HCT116 (cell line): ENCODE measurements around the gene APOL6. TPM values are rescaled to one million over a fixed set of nuclear protein-coding genes. Genes with fewer than 3 reads are reported as not detected.
A peak's percentile ranks its signal among the peaks of the same experiment; 100 is the strongest.
"Not testable (repeated sequence)": the region's sequence is repeated elsewhere in the genome, so short reads cannot be mapped to it uniquely, and the experiment has no call there.

ENCODE experiments used
- ATAC-seq: fragments of 200-7000 bp; cut with Tn5 transposase; 2 replicates; pipeline ENCODE4 v1.9.1; 2020; ENCODE audit warnings: mild to moderate bottlenecking, moderate library complexity
- BruUV-seq: library from RNA; stranded (reverse); fragments of 400-500 nt; replicated peaks from 2 replicates; lab custom pipeline; 2021; lab: Mats Ljungman, UMichigan
- CTCF ChIA-PET: fragments of 300-600 bp; sonication (Branson Sonifier 250); formaldehyde crosslinking; loops from one replicate; lab custom pipeline; 2021; ENCODE audit warnings: antibody characterized with exemption; lab: Charles Lee
- POLR2A ChIA-PET: fragments of 300-600, 350-600 bp; sonication (Branson Sonifier 250); formaldehyde crosslinking; loops from one replicate; lab custom pipeline; 2021; ENCODE audit warnings: antibody characterized with exemption; lab: Charles Lee
- RAD21 ChIA-PET, 2 experiments: fragments of 300-600 bp; sonication (Branson Sonifier 250); formaldehyde crosslinking; loops; one replicate each; lab custom pipeline; 2023; ENCODE audit warnings: low total read pairs in 2 of 2; ENCODE audit not compliant: uncharacterized antibody in 2 of 2, unreplicated experiment in 2 of 2, low non-redundant PET in 1 of 2; lab: Charles Lee
- DNase-seq: peaks from one replicate; pipeline ENCODE4 v3.0.0-alpha.2; 2010; ENCODE audit warnings: low read depth, low spot score
- H2AFZ ChIP-seq: fragments of 200-600 bp; shearing (Covaris generic), sonication (generic); 2 replicates; pipeline ENCODE4 v1.6.1; 2017; ENCODE audit warnings: low read depth, mixed run types, mixed read lengths, antibody characterized with exemption, low read length; ENCODE audit not compliant: poor library complexity, severe bottlenecking
- H3K27ac ChIP-seq: 2 replicates; pipeline ENCODE4 v1.5.1; 2012; ENCODE audit warnings: low read depth, low read length
- H3K27me3 ChIP-seq: fragments of 200-600 bp; sonication (generic); 2 replicates; pipeline ENCODE4 v1.6.1; 2016; ENCODE audit warnings: mixed run types, low read length, mixed read lengths; ENCODE audit not compliant: insufficient read depth
- H3K36me3 ChIP-seq, 2 experiments: fragments of 200-500 bp in 1 of 2; fragments of 200-600 bp in 1 of 2; sonication (Bioruptor generic) in 1 of 2; sonication (generic) in 1 of 2; 2 replicates each; pipeline versions ENCODE4 v1.5.1 to v1.6.1; 2014 to 2016; ENCODE audit warnings: low read length in 2 of 2, inconsistent platforms in 1 of 2, mixed read lengths in 1 of 2, mixed run types in 1 of 2; ENCODE audit not compliant: insufficient read depth in 2 of 2, control insufficient read depth in 1 of 2
- H3K4me1 ChIP-seq, 2 experiments: fragments of 200-600 bp in 1 of 2; sonication (generic) in 1 of 2; 2 replicates each; pipeline versions ENCODE4 v1.5.1 to v1.6.1; 2012 to 2017; ENCODE audit warnings: low read length in 2 of 2, inconsistent platforms in 1 of 2, mild to moderate bottlenecking in 1 of 2, mixed read lengths in 1 of 2, mixed run types in 1 of 2, moderate library complexity in 1 of 2; ENCODE audit not compliant: insufficient read depth in 2 of 2, control insufficient read depth in 1 of 2
- H3K4me2 ChIP-seq: fragments of 200-600 bp; sonication (generic); 2 replicates; pipeline ENCODE4 v1.6.1; 2017; ENCODE audit warnings: mixed run types, low read length, mixed read lengths
- H3K4me3 ChIP-seq, 2 experiments: fragments of 200-600 bp in 1 of 2; sonication (generic) in 1 of 2; replicated peaks in 1 of 2; 2 replicates each; pipeline ENCODE4 v1.5.1; 2011 to 2016; ENCODE audit warnings: low read length in 2 of 2, control low read depth in 1 of 2, low read depth in 1 of 2, mild to moderate bottlenecking in 1 of 2, mixed read lengths in 1 of 2, mixed run types in 1 of 2
- H3K79me2 ChIP-seq: fragments of 200-600 bp; sonication (generic); 2 replicates; pipeline ENCODE4 v1.6.1; 2017; ENCODE audit warnings: mild to moderate bottlenecking, mixed run types, low read length, moderate library complexity, mixed read lengths; ENCODE audit not compliant: insufficient read depth
- H3K9ac ChIP-seq: fragments of 200-600 bp; sonication (generic); 2 replicates; pipeline ENCODE4 v1.6.1; 2016; ENCODE audit warnings: low read length, mixed read lengths
- H3K9me2 ChIP-seq: fragments of 200-600 bp; sonication (generic), shearing (Covaris generic); 2 replicates; pipeline ENCODE4 v1.6.1; 2017; ENCODE audit warnings: mixed run types, mild to moderate bottlenecking, moderate library complexity; ENCODE audit not compliant: insufficient read depth
- H3K9me3 ChIP-seq, 2 experiments: fragments of 200-500 bp in 1 of 2; fragments of 200-600 bp in 1 of 2; sonication (Bioruptor generic) in 1 of 2; sonication (generic) in 1 of 2; 2 replicates each; pipeline ENCODE4 v1.6.1; 2014 to 2017; ENCODE audit warnings: low read length in 2 of 2, mixed read lengths in 2 of 2, inconsistent platforms in 1 of 2, low read depth in 1 of 2, mild to moderate bottlenecking in 1 of 2, mixed run types in 1 of 2, moderate library complexity in 1 of 2; ENCODE audit not compliant: control insufficient read depth in 1 of 2, insufficient read depth in 1 of 2
- H4K20me1 ChIP-seq: fragments of 200-600 bp; sonication (generic), shearing (Covaris generic); 2 replicates; pipeline ENCODE4 v1.6.1; 2017; ENCODE audit warnings: mixed run types, mild to moderate bottlenecking, moderate library complexity; ENCODE audit not compliant: insufficient read depth
- CBX3 ChIP-seq: IDR thresholded peaks from 2 replicates; pipeline ENCODE4 v1.6.1; 2012; ENCODE audit warnings: low read depth
- CEBPB ChIP-seq: IDR thresholded peaks from 2 replicates; pipeline ENCODE4 v1.6.1; 2012; ENCODE audit warnings: low read depth
- EZH2 ChIP-seq: fragments of 200-600 bp; sonication (generic); IDR thresholded peaks from 2 replicates; pipeline ENCODE4 v1.6.1; 2017; ENCODE audit warnings: antibody characterized with exemption, mixed run types
- EZH2phosphoT487 ChIP-seq: fragments of 200-600 bp; IDR thresholded peaks from 2 replicates; pipeline ENCODE4 v1.6.1; 2018; ENCODE audit warnings: antibody characterized with exemption, borderline replicate concordance
- JUND ChIP-seq: IDR thresholded peaks from 2 replicates; pipeline ENCODE4 v1.6.1; 2012
- POLR2A ChIP-seq: IDR thresholded peaks from 2 replicates; pipeline ENCODE4 v1.7.0; 2011; ENCODE audit warnings: borderline replicate concordance; ENCODE audit not compliant: insufficient read depth, insufficient read length; ENCODE audit errors: extremely low read depth
- SIN3A ChIP-seq: IDR thresholded peaks from 2 replicates; pipeline ENCODE4 v1.6.1; 2012; ENCODE audit warnings: low read depth
- SP1 ChIP-seq: IDR thresholded peaks from 2 replicates; pipeline ENCODE4 v1.6.1; 2012; ENCODE audit warnings: low read depth
- SRF ChIP-seq: IDR thresholded peaks from 2 replicates; pipeline ENCODE4 v1.6.1; 2012; ENCODE audit warnings: low read depth
- YY1 ChIP-seq: IDR thresholded peaks from 2 replicates; pipeline ENCODE4 v1.6.1; 2011; ENCODE audit warnings: low read length, low read depth, moderate library complexity, mild to moderate bottlenecking; ENCODE audit not compliant: insufficient replicate concordance; ENCODE audit errors: extremely low read depth
- ZFX ChIP-seq: fragments of 450-650 bp; IDR thresholded peaks from 2 replicates; pipeline ENCODE4 v1.6.1; 2017
- intact Hi-C: fragments of 100-400 bp; cut with micrococcal nuclease; formaldehyde crosslinking; loops from 2 replicates; pipeline ENCODE4 v1.10.0; 2022
- total RNA-seq: library from RNA; stranded (reverse); gene quantifications from one replicate; pipeline ENCODE4 v1.2.1, GENCODE V29; 2021; ENCODE audit not compliant: unreplicated experiment
- TF ChIP-seq, protein P1 (sequence below): IDR thresholded peaks from 2 replicates; pipeline ENCODE4 v1.6.1; 2012

APOL6 gene
- total RNA-seq, 1 experiment from 2014 or later = 0.84 TPM

DNA sequence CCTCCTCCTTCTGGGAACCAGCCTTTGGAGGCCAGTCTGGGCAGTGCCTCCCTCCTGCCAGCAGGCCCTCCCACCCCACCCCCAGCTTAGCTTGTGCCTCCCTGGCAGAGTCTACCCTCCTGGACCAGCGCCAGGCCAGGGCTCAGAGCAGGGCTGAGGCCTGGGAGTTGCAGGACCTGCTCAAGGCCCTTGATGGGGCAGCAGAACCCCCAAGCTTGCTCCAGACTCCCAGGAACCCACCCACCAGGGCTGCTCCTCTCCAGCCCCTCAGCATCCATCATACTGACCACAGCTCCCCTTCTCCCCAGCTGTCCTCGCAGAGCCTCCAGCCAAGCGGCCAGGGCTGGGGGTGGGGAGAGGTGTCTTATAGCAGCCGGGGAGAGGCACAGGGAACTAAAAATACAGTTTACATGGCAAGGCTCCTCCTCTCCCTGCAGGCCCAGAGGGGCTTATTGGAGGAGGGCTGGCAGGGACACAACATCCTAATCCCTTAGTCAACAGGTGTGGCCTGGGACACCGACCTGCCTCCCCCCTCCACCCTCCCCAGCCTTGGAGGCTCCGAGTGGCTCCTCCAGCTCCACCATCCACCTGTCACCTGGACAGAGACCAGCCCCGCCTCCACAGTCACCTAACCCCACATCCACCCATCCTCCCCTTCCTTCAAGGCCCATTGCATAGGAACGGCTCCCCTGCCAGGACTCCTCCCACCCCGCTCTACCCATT is 25.9 kb upstream of the APOL6 start:
- BruUV-seq = no TSS peak
- TF ChIP-seq SRF (no peak), CEBPB (no peak), CBX3 (no peak), EZH2 (no peak), ZFX (no peak), POLR2A (no peak), EZH2phosphoT487 (no peak), SIN3A (no peak), YY1 (no peak), SP1 (no peak), JUND (no peak)
- TF ChIP-seq, protein P1, sequence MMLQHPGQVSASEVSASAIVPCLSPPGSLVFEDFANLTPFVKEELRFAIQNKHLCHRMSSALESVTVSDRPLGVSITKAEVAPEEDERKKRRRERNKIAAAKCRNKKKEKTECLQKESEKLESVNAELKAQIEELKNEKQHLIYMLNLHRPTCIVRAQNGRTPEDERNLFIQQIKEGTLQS = no peak
- ChIA-PET POLR2A (no interaction called here), CTCF (interaction anchor here (1.0 to 2.5 kb wide), 3 partner anchors 9 to 271 kb away, joined by 4 to 9 read pairs (median 5); no protein-coding TSS in a partner anchor), RAD21 (no interaction called here)
- intact Hi-C loops = loop anchor here (2.0 kb wide), 2 partner anchors 34 to 130 kb away; no protein-coding TSS in a partner anchor
- no peak for ATAC-seq
- H3K9me3 ChIP-seq = no peaks in the 10 kb centered on the region
- no peaks in the 10 kb centered on the region for H3K27me3 ChIP-seq
- H2AFZ ChIP-seq = peak overlapping the region; percentile 95
- peak overlapping the region; percentile 3; the same call in 1 of the 2 replicates for H3K27ac ChIP-seq
- no peaks in the 10 kb centered on the region for H3K79me2 ChIP-seq
- H3K4me2 ChIP-seq = peak overlapping the region; percentile 40; the same call in 1 of the 2 replicates
- no peak overlapping the region for H3K9ac ChIP-seq
- no peak overlapping the region for H3K4me3 ChIP-seq
- H3K36me3 ChIP-seq = no peaks in the 10 kb centered on the region
- DNase-seq = no peak
- H3K4me1 ChIP-seq = peaks cover 5 to 26% of the 10 kb centered on the region in 2 experiments
- no peaks in the 10 kb centered on the region for H3K9me2 ChIP-seq
- no peaks in the 10 kb centered on the region for H4K20me1 ChIP-seq

DNA sequence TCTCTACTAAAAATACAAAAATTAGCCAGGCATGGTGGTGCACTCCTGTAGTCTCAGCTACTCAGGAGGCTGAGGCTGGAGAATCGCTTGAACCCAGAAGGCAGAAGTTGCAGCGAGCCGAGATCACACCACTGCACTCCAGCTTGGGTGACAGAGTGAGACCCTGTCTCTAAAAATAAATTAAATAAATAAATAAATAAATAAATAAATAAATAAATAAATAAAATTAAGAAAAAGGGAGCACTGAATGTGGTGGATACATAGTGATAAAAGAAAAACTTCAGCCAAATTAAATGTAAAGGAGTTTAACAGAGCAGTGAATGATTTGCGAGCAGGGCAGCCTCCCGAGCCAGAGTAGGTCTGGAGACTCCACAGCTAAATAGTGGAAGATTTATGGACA is 24.4 kb upstream of the APOL6 start:
- H3K27ac ChIP-seq, H3K9me3 ChIP-seq, H3K27me3 ChIP-seq, DNase-seq, POLR2A ChIA-PET, H3K9ac ChIP-seq, BruUV-seq, H3K79me2 ChIP-seq, H3K4me2 ChIP-seq, H4K20me1 ChIP-seq, H3K9me2 ChIP-seq, H3K36me3 ChIP-seq, H3K4me3 ChIP-seq, H2AFZ ChIP-seq, ATAC-seq, RAD21 ChIA-PET: not testable (repeated sequence)
- peaks cover 17 to 39% of the 10 kb centered on the region in 2 experiments for H3K4me1 ChIP-seq
- CTCF ChIA-PET = interaction anchor here (1.0 kb wide), 1 partner anchor 194 kb away, joined by 3 read pairs; no protein-coding TSS in a partner anchor
- intact Hi-C loops = loop anchor here (1.0 to 2.0 kb wide), 4 partner anchors 35 to 274 kb away; no protein-coding TSS in a partner anchor
